Amniotic stem cell (primary cell): ENCODE results near the gene MLXIPL.

ENCODE experiments used
- DNase-seq: peaks from one replicate; lab custom pipeline; 2025; lab: John Stamatoyannopoulos, UW

Gene MLXIPL

GRCh38 chr7:73544678-73545077 is 79.6 kb downstream of the MLXIPL start:
- DNase-seq = no peak
